Stimulated activated CD4-positive, alpha-beta T cell treated with anti-CD3 and anti-CD28 coated beads, Interleukin-4, amount 100 ng/mL, for 1 hour (primary cell): ENCODE results near the gene ZMAT3.
"Not testable (repeated sequence)": the region's sequence is repeated elsewhere in the genome, so short reads cannot be mapped to it uniquely, and the experiment has no call there.

ENCODE experiments used
- DNase-seq: peaks from one replicate; pipeline ENCODE4 v3.0.0-alpha.2; 2020

Gene ZMAT3, protein sequence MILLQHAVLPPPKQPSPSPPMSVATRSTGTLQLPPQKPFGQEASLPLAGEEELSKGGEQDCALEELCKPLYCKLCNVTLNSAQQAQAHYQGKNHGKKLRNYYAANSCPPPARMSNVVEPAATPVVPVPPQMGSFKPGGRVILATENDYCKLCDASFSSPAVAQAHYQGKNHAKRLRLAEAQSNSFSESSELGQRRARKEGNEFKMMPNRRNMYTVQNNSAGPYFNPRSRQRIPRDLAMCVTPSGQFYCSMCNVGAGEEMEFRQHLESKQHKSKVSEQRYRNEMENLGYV

DNA sequence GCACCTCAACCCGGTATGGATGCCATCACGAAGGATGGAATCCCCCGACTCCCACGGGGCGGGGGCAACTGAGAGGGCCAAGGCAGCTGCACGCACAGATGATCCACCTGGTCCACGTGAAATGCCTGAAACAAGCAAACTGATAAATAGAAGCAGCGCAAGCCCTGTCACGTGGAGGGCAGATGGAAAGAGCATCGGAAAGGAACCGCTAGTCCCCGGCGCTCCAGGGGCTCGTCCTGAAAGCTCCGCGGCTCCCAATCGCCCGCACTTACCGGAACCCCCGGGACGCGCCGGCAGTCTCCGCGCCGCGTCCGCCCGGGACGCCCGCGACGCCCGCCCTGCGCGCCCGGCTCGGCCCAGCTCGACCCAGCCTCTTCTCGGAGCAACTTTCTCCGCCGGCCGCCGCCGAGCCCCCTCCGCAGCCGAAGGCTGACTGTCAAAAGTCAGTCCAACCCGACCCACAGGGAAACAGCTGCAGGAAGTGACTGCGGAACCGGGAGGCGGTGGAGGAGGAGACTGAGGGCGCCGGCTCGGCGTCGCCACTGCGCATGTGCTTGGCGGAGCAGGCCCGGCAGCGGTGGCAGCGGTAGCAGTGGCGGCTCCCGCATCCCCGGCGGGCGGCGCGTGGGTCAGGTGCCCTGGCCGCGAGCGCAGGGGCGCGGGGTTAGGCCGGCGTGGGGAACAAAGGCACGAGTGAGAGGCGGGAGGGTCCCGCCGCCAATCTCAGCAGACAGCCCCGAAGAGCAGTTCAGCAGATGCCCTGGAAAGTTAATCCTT is at the start of gene ZMAT3:
TSS of gene ZMAT3 (minus strand) at position 487 of the 777 bp plus-strand sequence. CDS start 4,057 bp downstream, outside the sequence.
- DNase-seq, result peak; percentile 85

DNA sequence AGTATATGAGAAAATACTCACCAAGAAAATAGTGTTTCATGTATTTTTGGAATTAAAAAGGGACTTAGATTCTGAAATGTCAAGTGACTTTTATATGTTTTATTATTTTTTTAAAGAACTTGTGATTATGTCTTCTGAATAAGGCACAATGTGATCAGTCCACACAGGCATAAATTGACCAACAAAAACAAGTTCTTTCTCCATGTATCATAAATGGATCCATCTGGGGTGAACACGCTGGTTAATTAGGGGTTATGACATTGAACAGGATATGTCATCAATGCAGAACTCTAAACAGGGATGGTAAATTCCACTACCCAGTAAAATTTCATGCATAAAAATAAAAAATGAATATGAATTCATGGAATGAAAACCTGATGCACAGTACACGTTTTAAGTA is 45.2 kb upstream of the ZMAT3 start:
- DNase-seq, result no peak

DNA sequence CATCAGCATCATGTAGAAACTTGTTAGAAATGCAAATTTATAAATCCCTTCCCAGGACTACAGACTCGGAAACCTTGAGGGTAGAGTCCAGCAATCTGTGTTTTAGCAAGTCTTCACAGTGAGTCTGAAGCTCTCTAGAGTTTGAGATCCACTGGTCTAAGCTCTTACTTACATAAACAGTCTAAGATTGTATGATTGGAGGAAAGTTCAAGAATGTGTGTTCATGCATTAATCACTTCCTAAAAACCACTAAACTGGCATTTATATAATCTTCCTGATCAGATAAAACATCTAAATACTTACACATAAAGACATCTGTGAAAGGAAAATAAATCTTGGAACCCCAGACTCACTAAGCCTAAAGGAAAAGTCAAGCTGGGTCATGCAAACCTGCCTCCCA is 43.8 kb upstream of the ZMAT3 start:
- not testable (repeated sequence) for DNase-seq

DNA sequence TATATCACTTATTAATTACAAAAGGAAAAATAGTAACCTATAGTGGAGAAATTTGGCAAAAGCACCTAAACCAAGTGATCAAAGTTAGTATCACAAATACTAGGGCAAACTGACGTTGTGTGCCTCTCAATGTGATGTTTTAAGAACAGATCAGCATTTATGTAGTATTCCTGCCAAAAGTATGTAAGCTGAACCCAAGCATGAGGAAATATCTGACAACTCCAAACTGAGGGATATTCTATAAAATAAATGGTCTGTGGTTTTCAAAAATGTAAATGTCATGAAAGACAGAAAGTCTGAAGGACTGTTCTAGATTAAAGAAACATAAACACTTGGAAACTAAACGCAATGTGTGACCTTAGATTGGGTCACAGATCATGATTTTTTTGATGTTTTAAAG is 42.3 kb upstream of the ZMAT3 start:
- DNase-seq, result no peak

DNA sequence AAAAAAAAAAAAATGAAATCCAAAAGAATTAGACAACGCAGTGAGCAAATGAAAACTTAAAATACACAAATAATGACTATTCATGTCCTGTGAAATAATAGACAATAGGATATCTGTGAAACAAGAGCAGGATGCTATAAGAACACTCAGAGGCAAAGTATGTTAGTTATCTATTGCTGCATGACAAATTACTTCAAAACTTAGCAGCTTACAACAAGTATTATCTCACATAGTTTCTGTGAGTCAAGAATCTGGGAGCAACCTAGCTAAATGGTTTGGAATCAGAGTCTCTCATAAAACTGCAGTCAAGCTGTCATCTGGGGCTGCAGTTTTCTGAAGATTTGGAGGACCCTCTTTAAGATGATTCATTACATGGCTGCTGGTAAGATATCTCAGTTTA is 36.5 kb upstream of the ZMAT3 start:
- DNase-seq, result no peak

DNA sequence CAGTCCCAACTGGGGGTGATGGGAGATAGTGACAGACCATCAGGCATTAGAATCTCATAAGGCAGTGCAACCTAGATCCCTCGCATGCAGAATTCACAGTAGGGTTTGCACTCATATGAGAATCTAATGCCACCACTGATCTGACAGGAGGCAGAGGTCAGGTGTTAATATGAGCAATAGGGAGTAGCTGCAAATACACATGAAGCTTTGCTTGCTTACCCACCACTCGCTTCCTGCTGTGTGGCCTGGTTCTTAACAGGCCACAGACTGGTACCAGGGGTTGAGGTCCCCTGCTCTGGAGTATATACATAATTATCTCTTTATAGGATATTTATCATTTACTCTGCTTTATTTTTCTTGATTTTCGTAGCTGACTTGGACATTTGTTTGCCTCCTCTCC is 36.0 kb upstream of the ZMAT3 start:
- no peak for DNase-seq

DNA sequence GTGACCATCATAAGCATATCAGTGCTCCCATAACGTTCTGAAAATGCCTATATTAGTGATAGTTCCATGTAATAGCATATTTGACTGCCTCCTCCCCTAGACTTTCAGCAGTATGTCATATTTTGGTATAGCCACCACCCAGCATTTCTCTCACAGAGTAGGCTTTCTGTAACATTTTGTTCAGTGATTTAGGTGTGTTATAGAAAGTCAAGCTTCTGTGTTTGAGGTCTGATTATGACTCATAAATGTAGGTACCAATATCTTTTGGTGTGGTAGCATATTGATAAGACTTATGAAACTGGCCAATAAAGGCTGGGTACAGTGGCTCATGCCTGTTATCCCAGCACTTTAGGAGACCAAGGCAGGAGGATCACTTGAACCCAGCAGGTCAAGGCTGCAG is 34.3 kb upstream of the ZMAT3 start:
- no peak for DNase-seq

DNA sequence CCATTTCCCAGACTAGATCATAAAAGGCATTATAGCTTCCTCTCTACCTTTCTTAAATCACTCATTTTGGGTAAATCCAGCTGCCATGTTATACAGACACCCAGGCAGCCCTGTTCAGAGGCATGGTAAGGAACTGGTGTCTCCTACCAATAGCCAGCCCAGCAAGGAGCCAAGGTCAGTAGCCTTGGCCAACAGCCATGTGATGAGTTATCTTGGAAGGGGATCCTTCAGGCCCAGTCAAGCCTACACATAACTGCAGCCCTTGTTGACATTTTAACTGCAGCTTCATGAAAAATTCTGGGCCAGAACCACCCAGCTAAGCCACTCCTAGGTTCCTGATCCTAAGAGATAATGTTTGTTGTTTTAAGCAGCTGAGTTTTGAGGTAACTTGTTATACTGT is 29.0 kb upstream of the ZMAT3 start:
- DNase-seq, result no peak

DNA sequence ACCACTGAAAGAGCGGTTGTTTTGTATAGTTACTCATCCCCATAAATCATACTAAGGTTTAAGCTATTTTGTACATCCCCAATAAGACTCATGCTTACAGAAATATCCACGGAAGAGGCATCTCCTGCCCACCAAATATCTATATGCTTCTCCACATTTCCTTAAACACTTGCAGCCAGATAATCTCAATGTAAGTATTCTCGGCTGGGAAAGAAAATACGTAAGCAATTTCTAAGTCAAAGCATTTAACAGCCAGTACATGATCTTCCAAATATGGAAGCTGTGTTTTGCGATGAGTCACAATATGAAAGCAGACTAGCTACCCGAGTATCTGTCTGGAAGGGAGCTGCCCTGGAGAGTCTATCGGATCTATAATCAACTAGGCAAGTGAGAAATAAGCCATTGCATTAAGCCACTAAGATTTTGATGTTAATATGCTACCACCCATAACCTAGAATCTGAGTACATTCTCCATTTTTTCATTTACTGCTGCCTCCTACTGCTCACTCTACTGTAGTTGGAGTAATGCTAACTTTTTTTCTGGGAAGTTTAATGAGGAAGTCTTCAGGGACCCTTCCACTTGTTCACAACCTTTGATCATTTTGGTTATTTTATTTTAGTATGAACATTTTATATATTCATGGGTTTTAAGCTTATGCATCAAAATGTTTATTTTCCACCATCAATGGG is 26.9 kb upstream of the ZMAT3 start:
- DNase-seq, result no peak

DNA sequence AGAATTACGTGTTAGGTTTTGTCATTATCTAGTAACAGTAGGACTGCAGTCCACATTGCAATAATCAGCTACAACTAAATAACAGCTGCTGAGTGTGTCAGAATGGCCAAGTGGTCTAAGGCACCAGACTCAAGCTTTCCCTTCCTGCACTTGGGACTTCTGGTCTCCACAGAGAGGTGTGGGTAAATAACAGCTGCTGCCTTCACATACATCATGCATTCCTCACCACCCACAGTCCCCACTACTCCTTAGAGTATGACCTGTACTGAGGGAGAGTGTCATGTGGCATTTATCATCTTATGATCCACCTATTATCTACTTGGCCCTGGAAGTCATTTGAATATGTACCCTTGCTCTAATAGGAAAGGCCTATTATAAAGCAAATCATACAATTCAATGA is 22.2 kb upstream of the ZMAT3 start:
- no peak for DNase-seq

DNA sequence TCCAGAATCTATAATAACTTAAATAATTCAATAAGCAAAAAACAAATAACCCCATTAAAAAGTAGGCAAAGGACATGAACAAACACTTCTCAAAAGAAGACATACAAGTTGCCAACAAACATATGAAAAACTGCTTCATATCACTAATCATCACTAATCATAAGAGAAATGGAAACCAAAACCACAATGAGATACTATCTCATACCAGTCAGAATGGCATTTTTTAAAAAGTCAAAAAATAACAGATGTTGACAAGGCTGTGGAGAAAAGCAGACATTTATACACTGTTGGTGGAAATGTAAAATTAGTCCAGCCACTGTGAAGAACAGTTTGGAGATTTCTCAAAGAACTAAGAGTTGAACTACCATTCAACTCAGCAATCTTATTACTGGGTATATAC is 19.5 kb upstream of the ZMAT3 start:
- DNase-seq, result no peak

DNA sequence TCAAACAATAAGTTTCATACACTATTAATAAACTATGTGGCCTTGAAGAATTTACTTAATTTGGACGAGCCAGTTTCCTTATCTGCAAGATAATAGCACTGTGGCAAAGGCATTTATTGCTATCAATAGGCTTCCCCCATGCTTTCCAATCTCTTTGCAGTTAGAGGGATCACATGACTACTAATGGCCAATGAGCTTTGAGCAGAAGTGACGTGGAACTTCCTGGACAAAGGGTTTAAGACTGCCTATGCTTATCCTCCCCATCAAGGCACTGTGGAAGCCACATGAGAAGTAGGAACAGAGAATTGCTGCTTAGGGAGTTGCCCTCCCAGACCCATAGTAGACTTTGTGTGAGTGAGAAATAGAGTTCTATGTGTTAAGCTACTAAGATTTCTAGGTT is 16.7 kb upstream of the ZMAT3 start:
- no peak for DNase-seq

DNA sequence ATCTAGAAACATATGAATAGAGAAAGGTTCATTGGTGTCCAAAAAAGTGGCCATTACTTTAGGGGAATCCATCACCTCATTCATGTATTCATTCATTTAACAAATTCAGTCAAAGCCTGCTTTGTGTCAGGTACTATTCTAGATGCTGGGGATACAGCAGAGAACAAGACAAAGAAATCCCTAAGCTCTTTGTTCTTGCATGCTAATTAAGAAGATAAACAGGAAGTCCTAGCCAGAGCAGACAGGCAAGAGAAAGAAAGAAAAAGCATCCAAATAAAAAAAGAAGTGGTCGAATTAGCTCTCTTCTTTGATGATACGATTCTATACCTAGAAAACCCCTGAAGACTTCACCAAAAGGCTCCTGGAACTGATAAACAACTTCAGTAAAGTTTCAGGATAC is 12.4 kb upstream of the ZMAT3 start:
- no peak for DNase-seq

DNA sequence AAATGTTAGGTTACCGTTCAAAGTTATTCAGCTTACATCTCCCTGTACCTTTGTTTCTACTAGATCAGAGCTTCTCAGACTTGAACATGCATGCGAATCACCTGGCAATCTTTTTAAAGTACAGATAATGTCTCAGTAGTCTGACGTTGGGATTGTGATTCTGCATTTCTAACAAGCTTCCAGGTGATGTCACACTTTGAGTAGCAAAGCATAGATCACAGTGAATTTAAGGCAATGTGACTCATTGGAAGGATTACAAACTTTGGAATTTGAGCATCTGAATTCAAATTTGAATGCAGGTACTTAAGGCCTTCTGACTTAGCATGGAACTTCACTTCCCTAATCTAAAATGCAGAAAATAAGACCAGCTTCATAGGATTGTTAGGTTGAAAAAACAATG is 10.8 kb upstream of the ZMAT3 start:
- no peak for DNase-seq

DNA sequence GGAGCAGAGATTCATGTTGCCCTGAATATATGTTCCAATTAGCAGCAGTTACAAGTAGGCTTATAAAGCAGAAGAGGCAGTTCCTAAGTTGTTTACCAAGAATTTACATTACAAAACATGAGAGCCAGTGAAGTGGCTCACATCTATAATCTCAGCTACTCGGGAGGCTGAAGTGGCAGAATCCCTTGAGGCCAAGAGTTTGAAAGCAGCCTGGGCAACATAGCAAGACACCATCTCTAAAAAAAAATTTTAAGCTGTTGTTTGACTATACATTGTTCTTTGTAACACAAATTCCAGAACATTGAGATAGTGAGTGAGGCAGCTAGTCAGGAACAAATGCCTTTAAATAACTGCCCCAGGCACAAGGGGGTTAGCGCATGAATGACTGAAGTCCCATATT is 10.3 kb upstream of the ZMAT3 start:
- DNase-seq, result no peak

DNA sequence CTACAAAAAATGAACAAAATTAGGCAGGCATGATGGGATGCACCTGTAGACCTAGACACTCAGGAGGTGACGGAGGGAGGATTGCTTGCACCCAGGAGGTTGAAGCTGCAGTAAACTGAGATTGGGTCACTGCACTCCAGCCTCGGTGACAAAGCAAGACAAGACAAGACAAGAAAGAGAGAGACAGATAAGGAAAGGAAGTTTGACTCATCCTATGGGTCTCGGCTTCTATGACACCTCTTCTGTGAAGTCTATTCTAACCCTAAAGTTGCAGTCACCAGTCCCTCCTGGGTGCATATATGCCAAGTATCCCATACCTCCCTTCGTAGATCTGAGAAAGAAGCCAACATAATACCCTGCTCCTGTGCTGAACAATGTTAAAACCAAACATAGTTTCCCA is 7.9 kb upstream of the ZMAT3 start:
- no peak for DNase-seq

DNA sequence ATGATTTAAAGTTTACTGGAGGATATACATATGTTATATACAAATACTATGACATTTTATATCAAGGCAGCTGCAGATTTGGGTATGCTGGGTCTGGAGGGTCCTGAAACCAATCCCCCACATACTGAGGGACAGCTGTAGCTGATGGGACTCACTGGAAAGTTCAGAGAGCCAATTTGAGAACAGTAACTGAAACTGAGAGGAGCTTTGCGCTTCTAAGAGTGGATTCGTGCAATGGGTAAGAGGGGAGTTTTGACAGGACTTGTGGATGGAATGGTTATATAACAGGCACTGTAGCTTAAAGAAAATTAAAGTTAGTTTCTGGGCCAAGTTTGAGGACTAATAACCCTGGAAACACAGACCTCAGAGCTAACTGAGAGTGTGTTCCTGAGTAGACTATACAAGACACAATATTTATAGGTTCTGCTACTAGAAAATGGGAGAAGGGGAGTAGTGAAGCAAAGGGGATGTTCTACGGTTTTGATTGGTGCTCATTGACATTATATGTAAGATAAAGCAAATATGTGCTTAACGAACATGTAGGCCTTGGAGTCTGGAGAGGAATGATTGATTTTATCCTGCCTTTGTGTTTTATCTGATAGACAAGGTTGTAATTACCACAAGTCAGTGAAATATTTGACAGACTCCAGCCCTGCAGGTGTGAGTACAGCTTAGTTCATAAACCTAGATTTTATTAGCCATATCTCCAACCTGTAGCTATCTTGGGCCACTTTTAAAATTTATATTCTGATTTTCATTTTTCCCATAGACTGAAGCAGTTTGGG is 4.8 kb upstream of the ZMAT3 start:
- no peak for DNase-seq

DNA sequence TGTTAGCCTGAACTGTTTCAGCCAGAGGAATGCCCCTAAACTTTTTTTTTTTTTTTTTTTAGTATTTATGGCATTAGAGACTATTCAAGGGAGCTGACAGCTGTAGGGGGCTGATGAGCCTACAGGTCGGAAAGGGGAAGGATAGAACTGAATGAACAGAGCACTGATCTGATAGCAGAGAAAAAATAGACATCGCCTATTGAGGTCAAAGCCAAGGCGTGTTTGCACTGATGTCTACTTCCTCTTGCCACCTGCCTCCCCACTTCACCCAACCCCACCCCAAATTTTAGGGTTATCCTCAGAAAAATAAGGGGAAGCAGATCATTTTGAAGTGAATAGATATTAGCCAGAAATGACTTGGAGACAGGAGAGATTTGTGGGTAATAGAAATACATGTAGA is 3.0 kb upstream of the ZMAT3 start:
- DNase-seq, result no peak

DNA sequence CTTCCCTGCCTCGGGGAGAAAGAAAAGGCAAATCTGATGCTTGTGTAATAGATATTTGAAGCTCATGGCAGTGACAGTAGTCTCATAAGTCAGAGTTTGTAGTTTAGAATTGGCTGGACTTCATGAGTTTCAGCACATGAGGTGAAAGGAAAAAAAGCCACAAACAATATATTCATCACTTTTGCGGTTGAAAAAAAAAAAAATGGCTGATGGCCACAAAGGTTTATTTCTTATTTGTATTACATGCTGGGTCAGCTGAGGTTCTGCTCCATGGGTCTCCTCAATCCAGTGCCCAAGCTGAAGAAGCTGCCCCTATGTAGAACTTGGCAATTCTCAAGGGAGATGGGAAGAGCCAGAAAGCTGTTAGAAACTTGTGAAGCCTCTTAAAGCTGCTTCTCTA is 2.2 kb upstream of the ZMAT3 start:
- no peak for DNase-seq

DNA sequence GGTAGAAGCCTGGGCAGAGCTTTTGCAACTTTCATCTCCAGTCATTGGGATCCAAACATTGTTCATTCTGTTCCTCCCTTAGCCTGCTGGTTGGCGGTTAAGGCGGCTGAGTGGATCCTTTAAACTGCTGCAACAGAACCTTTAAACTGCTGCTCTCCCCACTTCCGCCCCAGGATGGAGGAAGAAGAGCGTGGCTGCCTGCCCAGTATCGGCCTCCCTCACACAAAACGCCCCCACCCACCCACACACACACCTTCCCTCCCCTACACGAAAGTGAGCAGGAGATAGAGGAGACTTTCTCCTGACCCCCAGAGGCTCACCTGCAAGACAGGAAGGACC is 460 bp upstream of the ZMAT3 start:
- DNase-seq, result peak; percentile 47

DNA sequence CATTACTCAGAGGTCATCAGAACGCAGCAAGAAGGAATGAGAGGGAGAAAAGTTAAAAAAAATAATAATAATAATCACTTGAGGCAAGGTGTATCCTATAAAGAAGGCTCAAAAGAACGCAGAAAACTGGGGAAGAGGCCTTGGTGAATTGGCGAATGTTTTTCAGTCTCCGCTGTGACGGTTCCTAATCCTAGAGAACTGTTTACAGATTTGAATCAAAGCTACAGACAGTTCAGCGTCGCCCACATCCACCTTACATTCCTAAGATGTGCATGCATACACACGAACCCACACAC is 634 bp downstream of the ZMAT3 start:
- DNase-seq, result no peak

DNA sequence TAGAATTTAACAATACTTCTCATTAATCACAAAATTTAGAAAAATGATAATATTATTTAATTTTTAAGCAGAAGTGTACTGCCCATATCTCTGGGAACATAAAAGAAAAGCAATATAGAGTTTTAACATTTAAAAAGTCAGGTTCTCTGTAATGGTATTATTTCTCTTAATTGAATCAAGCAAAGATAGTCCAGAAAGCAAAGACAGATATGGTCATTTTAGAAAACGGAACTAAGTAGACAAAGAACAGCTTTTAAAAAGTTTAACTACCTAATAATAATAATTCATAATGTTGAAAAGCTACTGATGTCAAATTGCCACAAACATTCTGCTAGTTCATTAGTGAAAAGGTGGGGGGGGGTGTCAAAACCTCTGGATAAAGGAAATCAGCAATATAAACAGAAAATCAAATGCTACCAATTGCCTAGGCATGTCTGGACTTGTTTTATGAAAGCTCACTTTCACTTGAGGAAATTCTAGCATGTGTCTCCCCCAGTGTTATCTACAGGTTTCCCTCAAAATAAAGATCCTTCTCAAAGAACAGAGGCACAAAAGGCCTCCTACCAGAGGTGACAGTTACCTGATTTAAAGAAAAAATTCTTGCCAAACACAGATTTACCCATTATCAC is 1.7 kb downstream of the ZMAT3 start:
- no peak for DNase-seq
